ENCODE data around the gene PRSS23.

The PRSS23 gene

DNA sequence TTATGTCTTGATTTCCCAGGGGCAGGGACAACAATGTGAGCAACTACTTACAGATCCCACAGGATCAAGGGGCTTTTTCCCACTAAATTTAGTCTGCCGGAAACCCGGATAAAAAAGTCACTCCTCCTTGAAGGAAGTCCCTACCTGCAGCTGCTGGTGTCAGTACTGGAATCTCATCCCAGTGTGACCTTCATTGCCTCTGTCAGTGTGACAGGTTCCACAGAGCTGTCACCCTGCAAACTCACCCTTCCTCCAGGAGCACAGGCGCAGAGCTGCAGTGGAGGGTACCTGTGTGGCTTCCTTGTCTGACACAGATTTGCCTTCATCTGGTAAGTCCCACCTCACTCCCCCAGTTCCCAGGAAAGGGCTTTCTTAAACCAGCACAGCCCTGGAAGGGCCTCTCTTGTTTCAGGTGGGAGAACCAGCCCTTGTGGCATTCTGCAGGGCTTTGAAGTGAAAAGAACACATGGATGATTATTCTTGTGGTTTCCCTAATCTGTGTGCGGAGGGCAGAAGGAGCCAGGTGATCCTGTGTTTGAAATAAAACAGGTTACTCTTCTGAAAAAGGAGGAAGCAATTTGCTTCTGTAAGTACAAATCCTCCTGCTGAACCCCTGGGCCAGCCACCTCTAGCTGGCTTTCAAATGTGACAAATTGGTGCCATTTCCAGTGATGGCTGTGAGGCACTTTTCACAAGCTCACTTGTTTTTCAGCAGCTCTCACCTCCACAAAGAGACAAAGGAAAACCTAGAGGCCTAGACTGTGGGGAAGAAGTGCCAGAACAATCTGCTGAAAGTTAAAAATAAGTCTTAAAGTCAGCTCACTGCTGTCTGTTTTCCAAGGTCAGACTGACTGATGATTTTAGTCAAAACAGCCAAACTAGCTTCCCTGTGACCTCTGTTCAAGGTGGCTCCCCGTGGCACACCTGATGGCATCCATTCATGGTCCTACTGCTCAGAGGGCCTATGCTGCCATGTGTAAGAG is 9.2 kb upstream of the PRSS23 start:
- DNase-seq (ENCODE audit: low spot score), result no peak

DNA sequence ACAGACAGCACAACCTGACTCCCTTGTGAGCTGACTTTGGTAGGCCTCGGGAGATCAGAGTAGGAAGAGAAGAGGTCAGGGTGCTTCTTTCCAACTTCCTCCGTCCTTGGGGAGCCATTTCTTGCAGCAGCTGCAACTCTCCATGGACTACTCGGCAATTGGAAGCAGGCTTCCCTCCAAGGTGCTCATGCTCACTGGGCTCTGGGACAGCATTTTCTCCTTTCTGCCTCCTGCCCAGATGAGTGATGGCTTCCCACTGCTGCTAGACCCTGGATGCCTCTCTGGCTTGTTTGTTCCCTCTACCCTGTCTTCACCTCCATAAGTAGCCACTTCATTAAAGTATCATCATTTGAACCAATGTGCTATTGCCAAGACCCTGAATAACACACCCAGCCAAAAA is 8.2 kb upstream of the PRSS23 start:
- DNase-seq (ENCODE audit: low spot score), result no peak

DNA sequence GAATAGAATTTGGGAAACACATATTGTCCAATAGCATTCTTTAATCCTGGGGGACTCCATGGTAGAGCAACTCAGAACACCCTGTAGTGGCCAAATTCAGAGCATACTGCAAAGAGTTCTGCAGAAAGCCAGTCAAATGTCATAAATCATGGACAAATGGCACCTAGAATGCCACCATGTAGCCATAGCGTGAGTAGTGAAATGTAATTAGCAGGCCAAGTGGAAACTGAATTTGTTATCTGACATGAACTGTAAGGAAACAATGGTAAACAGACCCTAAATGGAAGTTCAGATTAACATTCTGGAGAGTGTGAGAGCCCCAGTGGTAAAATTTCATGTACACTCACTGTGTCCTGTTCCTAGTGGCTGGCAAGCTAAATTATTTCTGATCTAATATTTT is 7.0 kb upstream of the PRSS23 start:
- no peak for DNase-seq (ENCODE audit: low spot score)

GRCh38 chr11:86795511-86795910 is 4.8 kb upstream of the PRSS23 start:
- DNase-seq (ENCODE audit: low spot score), result no peak

DNA sequence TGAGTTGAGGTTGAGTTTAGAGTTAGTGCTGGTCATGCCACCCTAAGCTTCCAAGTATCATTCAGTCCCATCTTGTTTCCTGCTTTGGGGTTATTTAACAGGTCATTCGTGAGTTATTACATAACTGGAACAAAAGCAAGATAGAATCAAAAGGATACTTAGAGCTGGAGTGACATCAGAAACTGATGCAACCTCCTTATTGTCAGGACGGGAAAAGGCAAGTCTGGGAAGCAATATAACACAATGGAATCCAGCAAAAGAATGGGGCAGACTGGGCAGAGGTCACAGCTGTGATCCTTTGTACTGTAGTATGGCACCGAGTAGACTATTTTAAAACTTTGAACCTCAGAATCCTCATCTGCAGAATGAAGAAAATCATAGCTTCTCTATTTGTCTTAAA is 4.4 kb upstream of the PRSS23 start:
- DNase-seq (ENCODE audit: low spot score), result no peak

DNA sequence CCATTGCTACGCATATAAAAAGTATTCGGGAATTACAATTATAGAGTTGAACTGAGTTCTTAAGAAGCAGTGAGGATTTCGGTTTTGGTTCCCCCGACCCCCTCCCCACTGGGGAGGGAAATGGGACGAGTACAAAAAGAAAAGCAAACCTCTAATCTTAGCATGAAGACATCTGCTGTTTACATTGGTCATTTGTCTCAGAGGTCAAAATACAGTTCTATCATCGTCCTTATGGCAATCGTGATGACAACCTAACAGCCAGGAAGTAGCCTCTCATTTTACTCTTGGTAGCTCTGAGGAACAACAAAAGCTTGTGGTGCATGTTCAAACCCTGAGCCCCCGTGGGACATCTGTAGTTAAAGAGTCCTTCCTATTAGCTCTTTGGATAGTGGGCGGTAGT is 3.2 kb upstream of the PRSS23 start:
- DNase-seq (ENCODE audit: low spot score), result no peak

GRCh38 chr11:86798988-86799387 is 1.4 kb upstream of the PRSS23 start:
- DNase-seq (ENCODE audit: low spot score), result no peak

- DNase-seq (ENCODE audit: low spot score), result no peak
These were observed 664 bp upstream of the PRSS23 start for GRCh38 chr11:86799680-86800075.

DNA sequence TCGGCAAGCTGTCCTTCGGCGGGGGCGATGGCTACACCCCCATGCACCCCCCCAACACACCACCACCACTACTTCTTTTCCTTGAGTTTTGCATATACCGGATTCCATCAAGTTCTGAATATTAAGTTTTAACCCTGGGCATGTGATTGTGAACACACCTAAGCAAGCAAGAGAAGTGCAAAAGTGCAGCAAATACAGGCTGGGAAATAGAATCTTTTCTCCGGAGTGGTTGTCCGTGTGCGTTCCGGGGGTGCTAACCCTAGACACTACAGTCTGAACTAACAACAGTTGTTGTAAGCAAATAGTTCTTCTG is 574 bp downstream of the PRSS23 start:
- DNase-seq (ENCODE audit: low spot score), result no peak

DNA sequence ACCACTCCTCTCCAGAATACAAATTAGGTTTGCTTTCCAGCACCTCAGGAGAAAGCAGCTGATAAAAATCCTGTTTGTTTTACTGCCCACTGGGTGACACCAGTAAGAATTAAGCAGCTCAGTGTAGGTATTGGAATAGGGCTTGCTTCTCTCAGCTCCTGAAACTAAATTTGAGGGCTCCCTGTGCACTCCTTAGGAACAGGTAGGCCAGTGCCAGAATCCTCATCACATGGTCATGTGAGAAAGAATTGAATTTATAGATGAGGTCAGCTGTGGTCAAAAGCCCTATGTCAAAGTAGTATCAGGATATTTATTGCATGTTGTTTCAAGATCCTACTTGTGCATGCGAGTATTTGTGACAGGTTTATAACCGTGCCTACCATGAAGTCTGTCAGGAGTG is 1.0 kb downstream of the PRSS23 start:
- no peak for DNase-seq (ENCODE audit: low spot score)

DNA sequence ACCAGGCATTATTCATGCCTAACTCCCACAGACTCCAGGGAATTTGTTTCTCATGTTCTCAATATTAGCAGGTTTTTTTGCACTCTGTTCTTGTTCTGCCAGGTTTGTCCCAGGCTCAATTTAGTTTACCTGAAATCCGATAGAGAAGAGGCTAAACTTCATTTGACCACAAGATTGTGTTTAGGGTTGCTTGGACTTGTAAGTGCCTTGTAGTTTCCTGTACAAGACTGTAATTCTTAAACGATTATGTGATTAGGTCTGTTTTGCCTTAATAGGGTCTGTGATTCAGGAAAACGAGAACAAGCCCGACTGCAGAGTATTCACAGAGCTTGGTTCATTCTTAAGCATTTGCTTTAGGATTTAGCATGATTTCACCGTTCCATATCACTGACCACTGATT is 1.8 kb downstream of the PRSS23 start:
- DNase-seq (ENCODE audit: low spot score), result no peak

DNA sequence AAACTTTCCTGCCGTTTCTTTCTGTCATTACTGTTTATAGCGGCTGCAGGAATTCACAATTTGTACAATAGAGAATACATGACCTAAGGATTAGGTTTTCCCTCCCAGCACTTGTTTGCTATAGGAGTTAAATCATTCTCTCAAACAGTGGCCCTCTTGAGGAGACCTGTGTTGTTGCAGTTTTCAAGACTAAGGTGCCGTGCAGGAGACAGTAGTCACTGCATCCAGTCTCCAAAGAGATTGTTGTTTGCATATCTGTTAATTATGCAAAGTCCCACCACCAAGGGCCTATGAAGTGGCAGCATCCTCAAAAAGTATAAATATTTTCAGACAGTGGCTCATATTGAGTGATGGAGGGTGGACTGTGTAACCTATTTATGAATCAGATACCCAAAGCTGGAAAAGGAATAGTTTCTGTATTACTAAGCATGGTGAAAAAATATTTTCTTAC is 2.3 kb downstream of the PRSS23 start:
- no peak for DNase-seq (ENCODE audit: low spot score)

DNA sequence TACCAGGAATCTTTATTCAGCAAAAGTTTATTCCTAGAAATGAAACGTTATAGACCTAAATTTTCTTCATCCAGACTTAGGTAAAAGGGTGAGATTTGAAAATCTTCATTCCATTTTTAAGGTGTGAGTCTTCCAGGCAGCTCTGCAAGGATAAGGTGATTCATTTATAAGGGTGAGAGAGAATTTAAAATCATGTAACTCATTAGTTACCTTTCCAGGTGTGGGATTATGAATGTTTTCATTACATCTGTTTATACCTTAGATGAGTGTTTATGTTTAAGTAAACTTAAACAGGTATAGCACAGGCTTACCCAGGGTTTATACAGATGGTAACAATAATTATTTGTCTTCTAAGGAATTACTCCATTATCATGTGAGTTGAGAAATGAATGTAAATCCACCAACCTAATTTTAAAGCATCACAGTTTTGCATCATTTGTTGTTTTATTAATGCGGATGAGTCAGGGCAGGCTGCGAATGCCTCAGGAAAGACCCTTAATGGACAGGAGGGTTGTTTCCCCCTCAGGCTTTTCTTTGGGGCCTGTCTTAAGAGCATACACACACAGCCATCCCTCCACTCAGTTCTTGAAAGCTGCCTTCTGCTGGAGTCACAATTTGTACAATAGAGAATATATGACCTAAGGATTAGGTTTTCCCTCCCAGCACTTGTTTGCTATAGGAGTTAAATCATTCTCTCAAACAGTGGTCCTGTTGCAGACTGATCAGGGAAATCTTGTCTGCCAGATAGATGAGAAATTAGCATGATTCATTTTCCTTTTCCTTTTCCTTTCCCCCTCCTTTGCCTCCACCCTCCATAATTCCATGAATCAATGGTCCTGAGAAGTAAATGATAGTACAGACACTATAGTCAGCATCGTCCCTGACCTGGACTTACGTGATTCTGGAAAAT is 3.0 kb downstream of the PRSS23 start:
- DNase-seq (ENCODE audit: low spot score), result no peak

GRCh38 chr11:86804951-86805350 is 4.6 kb downstream of the PRSS23 start:
- DNase-seq (ENCODE audit: low spot score), result no peak

GRCh38 chr11:86805873-86806310 is 5.5 kb downstream of the PRSS23 start:
- no peak for DNase-seq (ENCODE audit: low spot score)

DNA sequence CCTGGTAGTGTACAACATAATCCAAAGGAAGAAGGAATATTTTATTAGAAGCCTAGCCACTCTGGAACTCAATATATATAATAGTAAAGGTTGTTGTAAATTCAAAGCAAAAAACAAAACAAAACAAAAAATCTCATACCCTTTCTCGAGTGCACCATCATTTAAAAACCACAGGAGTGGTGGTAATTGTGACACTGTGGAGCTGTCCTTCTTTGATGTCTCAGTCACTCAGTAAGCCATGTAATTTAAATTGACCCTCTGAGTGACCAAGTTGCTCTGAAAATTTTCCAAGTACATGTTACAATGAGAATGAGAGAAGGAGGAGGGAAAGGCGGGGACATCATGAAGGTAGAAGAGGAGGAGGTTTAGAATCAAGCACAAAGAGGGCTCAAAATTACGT is 6.6 kb downstream of the PRSS23 start:
- no peak for DNase-seq (ENCODE audit: low spot score)

DNA sequence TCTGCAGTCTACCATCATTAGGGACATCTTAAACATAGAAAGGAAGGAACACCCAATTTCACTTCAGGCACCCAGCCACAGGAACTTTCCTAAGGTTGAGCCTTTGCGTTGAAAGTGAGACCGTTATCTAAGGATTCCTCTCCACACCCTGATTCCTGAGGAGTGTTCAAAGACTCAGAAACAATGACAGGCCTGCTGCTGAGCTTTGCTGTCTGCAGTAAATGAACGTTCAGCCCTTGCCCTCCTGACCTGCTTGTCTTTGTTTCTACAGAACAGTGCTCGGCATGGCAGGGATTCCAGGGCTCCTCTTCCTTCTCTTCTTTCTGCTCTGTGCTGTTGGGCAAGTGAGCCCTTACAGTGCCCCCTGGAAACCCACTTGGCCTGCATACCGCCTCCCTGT is 7.0 kb downstream of the PRSS23 start:
- no peak for DNase-seq (ENCODE audit: low spot score)

DNA sequence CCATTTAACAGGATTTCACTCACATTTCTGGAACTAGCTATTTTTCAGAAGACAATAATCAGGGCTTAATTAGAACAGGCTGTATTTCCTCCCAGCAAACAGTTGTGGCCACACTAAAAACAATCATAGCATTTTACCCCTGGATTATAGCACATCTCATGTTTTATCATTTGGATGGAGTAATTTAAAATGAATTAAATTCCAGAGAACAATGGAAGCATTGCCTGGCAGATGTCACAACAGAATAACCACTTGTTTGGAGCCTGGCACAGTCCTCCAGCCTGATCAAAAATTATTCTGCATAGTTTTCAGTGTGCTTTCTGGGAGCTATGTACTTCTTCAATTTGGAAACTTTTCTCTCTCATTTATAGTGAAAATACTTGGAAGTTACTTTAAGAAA is 9.2 kb downstream of the PRSS23 start:
- DNase-seq (ENCODE audit: low spot score), result no peak

- no peak for DNase-seq (ENCODE audit: low spot score)
These were observed 9.9 kb downstream of the PRSS23 start for GRCh38 chr11:86810288-86810687.

- DNase-seq (ENCODE audit: low spot score), result no peak
These were observed 11.4 kb downstream of the PRSS23 start for GRCh38 chr11:86811637-86812321.

- DNase-seq (ENCODE audit: low spot score), result no peak
These were observed 12.0 kb downstream of the PRSS23 start for GRCh38 chr11:86812322-86812670.

DNA sequence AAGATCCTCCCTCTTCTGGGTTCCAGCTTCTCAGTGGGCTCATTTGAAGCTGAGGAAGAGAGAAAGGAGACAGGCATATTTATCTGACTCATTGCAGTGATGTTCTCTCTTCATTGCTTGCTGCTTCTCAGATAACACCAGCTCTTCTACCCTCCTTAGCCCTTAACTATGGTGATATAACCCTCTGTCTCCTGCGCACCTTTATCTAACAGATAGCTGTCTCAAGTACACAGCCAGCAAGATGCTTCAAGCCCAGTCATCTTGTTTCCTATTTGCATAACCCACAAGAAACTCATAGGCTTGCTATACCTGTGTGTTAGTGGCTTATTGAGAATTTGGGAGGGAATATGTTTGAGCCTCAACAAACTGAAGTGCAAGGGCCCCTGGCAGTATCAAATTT is 12.6 kb downstream of the PRSS23 start:
- no peak for DNase-seq (ENCODE audit: low spot score)

GRCh38 chr11:86814775-86815174 is 14.4 kb downstream of the PRSS23 start:
- DNase-seq (ENCODE audit: low spot score), result no peak

Data from germinal center (tissue), 1 donor.